Small intestine (tissue), 16 donors: Measurements from ENCODE around the gene RAB28. TPM values are rescaled to one million over a fixed set of nuclear protein-coding genes. Genes with fewer than 3 reads are reported as not detected.

Experiments
- DNase-seq, 2 donors: peaks; one replicate each; pipeline versions ENCODE4 v3.0.0 to v3.0.0-alpha.2; 2013
- FAIRE-seq: peaks from 2 replicates; lab custom pipeline; 2012; peaks lifted over from hg19 to GRCh38; lab: Jason Lieb, UNC
- H3K27ac ChIP-seq, 3 donors: one replicate each; pipeline ENCODE4 v1.5.1; 2013; ENCODE audit warnings: low read length in 2 of 3, mild to moderate bottlenecking in 2 of 3, control low read depth in 1 of 3, inconsistent platforms in 1 of 3, low read depth in 1 of 3, moderate library complexity in 1 of 3
- H3K27me3 ChIP-seq, 3 donors: one replicate each; pipeline ENCODE4 v1.6.1; 2013; ENCODE audit warnings: low read length in 3 of 3, inconsistent platforms in 1 of 3; ENCODE audit not compliant: control insufficient read depth in 3 of 3, insufficient read depth in 3 of 3
- H3K36me3 ChIP-seq, 3 donors: one replicate each; pipeline ENCODE4 v1.6.1; 2013; ENCODE audit warnings: low read length in 3 of 3, inconsistent platforms in 1 of 3, low read depth in 1 of 3, mild to moderate bottlenecking in 1 of 3, moderate library complexity in 1 of 3; ENCODE audit not compliant: control insufficient read depth in 3 of 3, insufficient read depth in 2 of 3
- H3K4me1 ChIP-seq, 3 donors: one replicate each; pipeline ENCODE4 v1.6.1; 2013; ENCODE audit warnings: low read length in 2 of 3, inconsistent platforms in 1 of 3, low read depth in 1 of 3, mild to moderate bottlenecking in 1 of 3, moderate library complexity in 1 of 3; ENCODE audit not compliant: control insufficient read depth in 3 of 3, insufficient read depth in 2 of 3
- H3K4me3 ChIP-seq, 3 donors: one replicate each; pipeline ENCODE4 v1.5.1; 2013; ENCODE audit warnings: low read length in 3 of 3, control low read depth in 1 of 3, inconsistent platforms in 1 of 3, low read depth in 1 of 3, mild to moderate bottlenecking in 1 of 3, moderate library complexity in 1 of 3
- H3K9me3 ChIP-seq, 2 donors: one replicate each; pipeline ENCODE4 v1.6.1; 2013; ENCODE audit warnings: low read depth in 1 of 2, low read length in 1 of 2; ENCODE audit not compliant: control insufficient read depth in 2 of 2, insufficient read depth in 1 of 2
- WGBS, 3 donors: extraction: QIAGEN DNeasy Blood & Tissue Kit; methylation state at CpG; one replicate each; pipeline ENCODE4 v1.1.7; 2013; 5-methylcytosine and 5-hydroxymethylcytosine counted together
- long read RNA-seq, 10 donors: transcript quantifications; one replicate each; lab custom pipeline, GENCODE V29; 2026
- polyA plus RNA-seq, 4 donors: library from polyadenylated mRNA; stranded (reverse) in 3 of 4; unstranded in 1 of 4; fragments of 200-250 nt in 3 of 4; fragments of 120-200 nt in 1 of 4; gene quantifications; one replicate each; pipeline versions ENCODE4 v1.2.1 to v1.2.3, GENCODE V29; 2013
- donor health status: healthy with polysubstance abuse.
- donor health status: control.
- donor health status: control.
- donor health status: Bipolar disorder and iron deficiency.
- donor health status: healthy.

RAB28 gene
- polyA plus RNA-seq, result 10 to 100 TPM in 2 of 4 donors, 1 to 10 TPM in 2; 7.4 to 16.7 (median 11.0) TPM
- long read RNA-seq, donor 1, transcript RAB28-202 (7 exons, 1,715 nt), result major isoform, 7 of 16 reads
- long read RNA-seq, donor 1, partial matches to known transcripts, result 6 of 16 reads
- long read RNA-seq, donor 1, other reads (novel, unspliced or antisense), result 0 of 16 reads
- long read RNA-seq, donor 2, transcript RAB28-202 (7 exons, 1,715 nt), result major isoform, 8 of 10 reads
- long read RNA-seq, donor 2, partial matches to known transcripts, result 0 of 10 reads
- long read RNA-seq, donor 2, other reads (novel, unspliced or antisense), result 0 of 10 reads
- long read RNA-seq, donor 3, partial matches to known transcripts, result 0 of 4 reads
- long read RNA-seq, donor 3, other reads (novel, unspliced or antisense), result 0 of 4 reads
- long read RNA-seq, donor 4, result 0 reads
- long read RNA-seq, donor 5, partial matches to known transcripts, result 0 of 1 reads
- long read RNA-seq, donor 5, other reads (novel, unspliced or antisense), result 0 of 1 reads
- long read RNA-seq, donor 6, partial matches to known transcripts, result 0 of 4 reads
- long read RNA-seq, donor 6, other reads (novel, unspliced or antisense), result 0 of 4 reads
- long read RNA-seq, donor 7, result 0 reads
- long read RNA-seq, donor 8, result 0 reads
- long read RNA-seq, donor 9, partial matches to known transcripts, result 0 of 3 reads
- long read RNA-seq, donor 9, other reads (novel, unspliced or antisense), result 0 of 3 reads
- long read RNA-seq, donor 10, transcript RAB28-202 (7 exons, 1,715 nt), result major isoform, 5 of 6 reads
- long read RNA-seq, donor 10, partial matches to known transcripts, result 0 of 6 reads
- long read RNA-seq, donor 10, other reads (novel, unspliced or antisense), result 0 of 6 reads

DNA sequence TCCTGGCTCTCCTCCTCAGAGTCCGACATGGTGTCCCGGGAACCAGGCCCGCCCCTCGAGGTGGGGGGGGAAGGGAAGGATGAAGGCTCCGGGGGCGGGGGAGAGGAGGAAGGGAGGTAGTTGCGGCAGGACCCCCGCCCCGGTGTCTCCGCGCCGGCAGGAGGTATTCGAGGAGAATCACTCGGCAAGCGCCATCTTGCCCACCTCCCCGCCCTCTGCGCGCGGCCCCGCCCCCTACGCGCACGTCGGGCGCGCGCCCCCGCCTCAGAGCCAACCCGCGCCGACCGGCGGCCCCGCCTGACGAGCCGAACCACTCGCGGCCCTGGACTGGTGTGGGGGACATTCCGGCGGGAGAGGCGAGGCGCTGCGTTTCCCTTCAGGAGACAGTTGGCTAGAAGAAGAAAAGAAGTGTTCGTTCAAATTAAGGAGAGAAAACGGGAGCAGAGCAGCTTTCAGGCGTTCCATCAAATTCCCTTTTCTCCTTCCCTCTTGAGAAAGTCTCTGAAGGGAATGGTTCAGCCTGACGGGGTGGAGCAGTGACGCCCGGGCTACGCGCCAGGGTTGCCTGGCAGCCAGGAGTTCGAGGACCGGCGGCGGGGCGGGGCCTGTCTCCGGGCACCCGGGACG is at the start of gene RAB28:
Gene RAB28, minus strand, starts transcription at position 219 of the 627 bp plus-strand sequence.
- peaks cover 0 to 3% of the 10 kb centered on the region in 2 donors for H3K9me3 ChIP-seq
- no peaks in the 10 kb centered on the region for H3K36me3 ChIP-seq
- WGBS, 3 donors, result 0% methylated on average over 38 to 59 of the region's 59 CpGs
- DNase-seq (peak; percentile 93 to 98), FAIRE-seq (no peak)
- peak within 1 kb of the TSS; percentile 58 to 95 (median 95) for H3K27ac ChIP-seq
- peak within 1 kb of the TSS; percentile 74 to 98 (median 91) for H3K4me3 ChIP-seq
- H3K4me1 ChIP-seq, result peaks cover 2 to 5% (median 5%) of the 10 kb centered on the region in 3 donors
- peaks cover 0 to 3% (median 0%) of the 10 kb centered on the region in 3 donors for H3K27me3 ChIP-seq

- Histone ChIP-seq H3K36me3 (no peaks in the 10 kb centered on the region), H3K9me3 (no peaks in the 10 kb centered on the region), H3K4me1 (no peaks in the 10 kb centered on the region), H3K4me3 (no peak overlapping the region), H3K27me3 (peaks cover 10 to 99% (median 76%) of the 10 kb centered on the region in 3 donors), H3K27ac (no peak overlapping the region)
- WGBS, 3 donors, result 27 to 34% (median 28%) methylated on average over 8 of the region's 8 CpGs
- DNase-seq, result no peak
- FAIRE-seq, result no peak
These were observed 47.5 kb upstream of the RAB28 start for GRCh38 chr4:13531625-13531998.

DNA sequence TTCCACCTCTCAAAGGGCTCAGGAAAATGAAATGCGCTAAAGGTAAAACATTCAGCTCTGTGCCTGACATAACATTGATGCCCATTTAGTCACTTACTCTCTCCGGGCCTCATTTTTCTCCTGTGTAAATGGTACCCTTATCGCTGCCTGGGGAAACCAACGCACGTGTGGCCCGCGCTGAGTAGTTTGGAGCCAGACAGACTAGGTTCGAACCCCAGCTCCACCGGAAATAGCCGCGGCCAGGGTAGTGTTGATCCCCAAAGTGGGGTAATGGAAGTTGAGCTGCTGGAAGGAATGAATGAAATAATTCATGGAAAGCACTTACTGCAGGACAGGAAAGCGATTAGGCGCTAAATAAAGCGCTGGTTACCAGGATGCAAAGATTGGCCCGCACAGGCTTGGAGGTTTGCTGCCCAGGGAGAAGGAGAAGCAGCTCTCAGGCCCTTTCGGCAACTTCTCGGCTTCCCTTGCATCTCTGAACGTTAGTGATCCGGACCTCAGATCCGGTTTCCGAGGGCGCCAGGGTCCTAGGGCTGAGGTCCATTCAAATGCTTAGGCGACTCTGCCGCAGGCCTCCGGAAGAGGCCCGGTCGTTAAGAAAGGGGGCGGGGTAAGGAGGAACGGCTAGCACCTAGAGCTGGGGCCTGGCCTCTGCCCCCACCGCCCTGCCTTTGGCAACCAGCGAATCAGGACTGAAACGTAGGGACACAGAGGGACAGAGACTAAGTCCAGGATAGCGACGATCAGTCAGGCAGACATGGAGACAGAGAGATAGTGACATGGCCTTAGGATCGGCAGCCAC is 46.9 kb upstream of the RAB28 start:
- peaks cover 10 to 99% (median 75%) of the 10 kb centered on the region in 3 donors for H3K27me3 ChIP-seq
- WGBS, 3 donors, result 7 to 12% (median 9%) methylated on average over 35 of the region's 35 CpGs

DNA sequence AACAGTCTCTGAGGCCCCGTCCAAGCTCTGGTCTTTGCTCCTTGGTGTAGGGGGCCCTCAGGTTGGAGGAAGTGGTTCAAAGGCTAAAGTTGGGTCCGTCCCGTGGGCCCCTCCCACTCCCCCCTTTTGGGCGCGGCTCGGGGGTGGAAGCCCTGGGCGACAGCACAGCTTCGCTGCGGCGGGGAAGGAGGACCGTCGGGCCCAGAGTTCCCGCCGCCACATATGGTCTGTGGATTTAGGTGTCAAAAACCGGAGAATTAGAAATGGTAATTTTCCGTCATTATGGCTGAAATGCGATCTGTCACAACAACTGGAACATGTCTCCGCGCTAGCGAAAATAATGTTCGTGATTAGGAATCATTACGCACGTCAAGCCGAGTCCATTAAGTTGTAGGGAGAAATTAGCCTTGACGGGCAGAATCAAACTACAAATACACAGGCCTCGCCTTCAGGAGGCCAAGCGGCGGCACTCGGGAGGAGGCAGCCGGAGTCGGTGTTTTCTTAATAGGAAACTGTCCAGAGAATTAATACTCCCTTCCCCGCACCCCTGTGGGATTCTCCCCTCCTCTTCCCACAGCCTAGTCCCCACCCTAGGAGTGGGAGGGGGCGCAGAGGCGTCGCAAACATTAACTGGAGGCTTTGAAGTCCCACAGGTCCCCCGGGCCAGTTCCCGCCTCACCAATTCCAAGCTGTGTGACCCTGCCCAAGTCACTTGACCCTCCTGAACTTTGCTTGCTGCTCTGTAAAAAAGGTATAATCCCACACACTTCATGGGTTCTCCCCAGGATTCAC is 45.2 kb upstream of the RAB28 start:
- FAIRE-seq (no peak), DNase-seq (no peak)
- Histone ChIP-seq H3K4me3 (no peak overlapping the region), H3K36me3 (no peaks in the 10 kb centered on the region), H3K9me3 (peaks cover 0 to 8% of the 10 kb centered on the region in 2 donors), H3K27me3 (peaks cover 6 to 99% (median 78%) of the 10 kb centered on the region in 3 donors), H3K27ac (no peak overlapping the region), H3K4me1 (no peaks in the 10 kb centered on the region)
- 10 to 16% (median 14%) methylated on average over 37 of the region's 37 CpGs for WGBS, 3 donors

More for the DNA sequence above, 46.9 kb upstream of the RAB28 start:
- H3K4me3 ChIP-seq, result no peak overlapping the region
- FAIRE-seq, result no peak
- no peak overlapping the region for H3K27ac ChIP-seq
- no peaks in the 10 kb centered on the region for H3K4me1 ChIP-seq
- no peaks in the 10 kb centered on the region for H3K36me3 ChIP-seq
- no peaks in the 10 kb centered on the region for H3K9me3 ChIP-seq
- DNase-seq, result no peak

DNA sequence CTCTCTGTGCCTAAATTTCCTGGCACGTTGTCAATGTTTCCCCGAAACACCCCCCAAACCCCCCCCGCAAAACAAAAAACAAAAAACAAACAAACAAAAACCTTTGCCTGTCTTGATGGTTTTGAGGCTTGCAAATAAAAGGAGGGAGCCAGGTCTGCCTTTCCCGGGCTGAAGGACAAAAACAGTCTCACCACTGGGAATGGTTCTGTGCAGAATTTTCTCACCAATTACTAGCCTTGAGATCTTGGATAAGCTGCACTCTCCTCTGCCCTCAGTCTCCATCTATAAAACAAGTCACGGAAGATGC is 44.6 kb upstream of the RAB28 start:
- no peak for FAIRE-seq
- H3K36me3 ChIP-seq, result no peaks in the 10 kb centered on the region
- H3K9me3 ChIP-seq, result peaks cover 0 to 13% of the 10 kb centered on the region in 2 donors
- H3K27me3 ChIP-seq, result peaks cover 6 to 99% (median 78%) of the 10 kb centered on the region in 3 donors
- H3K27ac ChIP-seq, result no peak overlapping the region
- 5 to 7% (median 6%) methylated on average over 5 of the region's 5 CpGs for WGBS, 3 donors
- no peak overlapping the region for H3K4me3 ChIP-seq
- H3K4me1 ChIP-seq, result no peaks in the 10 kb centered on the region
- DNase-seq, result no peak

- 4 to 7% (median 6%) methylated on average over 35 of the region's 35 CpGs for WGBS, 3 donors
- DNase-seq (no peak), FAIRE-seq (no peak)
- H3K4me3 ChIP-seq, result no peak overlapping the region
- H3K36me3 ChIP-seq, result no peaks in the 10 kb centered on the region
- peaks cover 0 to 14% of the 10 kb centered on the region in 2 donors for H3K9me3 ChIP-seq
- peaks cover 6 to 100% (median 79%) of the 10 kb centered on the region in 3 donors for H3K27me3 ChIP-seq
- H3K4me1 ChIP-seq, result no peaks in the 10 kb centered on the region
- H3K27ac ChIP-seq, result no peak overlapping the region
These were observed 44.1 kb upstream of the RAB28 start for GRCh38 chr4:13527981-13528820.
